A673 (cell line): Measurements from ENCODE around the gene PARP12. TPM values are rescaled to one million over a fixed set of nuclear protein-coding genes. Genes with fewer than 3 reads are reported as not detected.
A peak's percentile ranks its signal among the peaks of the same experiment; 100 is the strongest.

Experiments
- BruUV-seq: library from RNA; stranded (reverse); fragments of 400-500 nt; replicated peaks from 2 replicates; lab custom pipeline; 2021; lab: Mats Ljungman, UMichigan
- CTCF ChIA-PET: fragments of 300-600 bp; sonication (Branson Sonifier 250); formaldehyde crosslinking; loops from one replicate; lab custom pipeline; 2022; ENCODE audit warnings: antibody characterized with exemption; lab: Charles Lee
- POLR2A ChIA-PET: fragments of 300-600 bp; sonication (Branson Sonifier 250); formaldehyde crosslinking; loops from one replicate; lab custom pipeline; 2022; ENCODE audit warnings: antibody characterized with exemption; ENCODE audit not compliant: low non-redundant PET; lab: Charles Lee
- DNase-seq: peaks from one replicate; pipeline ENCODE4 v3.0.0-alpha.2; 2015; ENCODE audit warnings: low spot score
- H3K27ac ChIP-seq: fragments of 200-600 bp; sonication (generic); 2 replicates; pipeline ENCODE4 v1.5.1; 2016; ENCODE audit warnings: mixed run types, low read depth, mild to moderate bottlenecking, mixed read lengths, antibody characterized with exemption, low read length; ENCODE audit not compliant: poor library complexity, severe bottlenecking
- H3K27me3 ChIP-seq: fragments of 200-600 bp; sonication (generic); replicated peaks from 2 replicates; pipeline ENCODE4 v1.6.1; 2017; ENCODE audit warnings: mixed run types, low read depth, mild to moderate bottlenecking, mixed read lengths, antibody characterized with exemption, low read length; ENCODE audit not compliant: insufficient read depth, poor library complexity
- H3K36me3 ChIP-seq: fragments of 200-600 bp; sonication (generic); 2 replicates; pipeline ENCODE4 v1.6.1; 2016; ENCODE audit warnings: mixed run types, mild to moderate bottlenecking, mixed read lengths, antibody characterized with exemption, low read length; ENCODE audit not compliant: insufficient read depth, poor library complexity, severe bottlenecking
- H3K4me1 ChIP-seq: fragments of 200-600 bp; sonication (generic); 2 replicates; pipeline ENCODE4 v1.6.1; 2017; ENCODE audit warnings: mixed run types, mild to moderate bottlenecking, mixed read lengths, antibody characterized with exemption, low read length; ENCODE audit not compliant: insufficient read depth, poor library complexity, severe bottlenecking
- H3K4me3 ChIP-seq: fragments of 200-600 bp; sonication (generic); 2 replicates; pipeline ENCODE4 v1.5.1; 2016; ENCODE audit warnings: low read depth, mixed run types, mild to moderate bottlenecking, mixed read lengths, low read length; ENCODE audit not compliant: poor library complexity, severe bottlenecking
- H3K9me3 ChIP-seq: fragments of 200-600 bp; sonication (generic); 2 replicates; pipeline ENCODE4 v1.6.1; 2016; ENCODE audit warnings: mixed run types, low read depth, mild to moderate bottlenecking, mixed read lengths, antibody characterized with exemption, low read length; ENCODE audit not compliant: poor library complexity, severe bottlenecking
- CTCF ChIP-seq: fragments of 300-800, 200-600 bp; sonication (generic); conservative IDR thresholded peaks from 2 replicates; pipeline ENCODE4 v1.5.1; 2017; ENCODE audit warnings: low read depth, mild to moderate bottlenecking, antibody characterized with exemption, low read length, moderate library complexity, mixed read lengths
- EZH2 ChIP-seq: fragments of 200-600 bp; sonication (generic); IDR thresholded peaks from 2 replicates; pipeline ENCODE4 v1.6.1; 2017; ENCODE audit warnings: borderline replicate concordance, low read depth, mild to moderate bottlenecking, mixed read lengths, antibody characterized with exemption, low read length; ENCODE audit not compliant: poor library complexity, severe bottlenecking
- intact Hi-C: fragments of 100-400 bp; cut with micrococcal nuclease; formaldehyde crosslinking; loops from one replicate; pipeline ENCODE4 v1.10.0; 2022; ENCODE audit not compliant: unreplicated experiment
- total RNA-seq: library from RNA; stranded (reverse); gene quantifications from 2 replicates; pipeline ENCODE4 v1.2.3, GENCODE V29; 2021

PARP12 gene
- total RNA-seq, 1 experiment from 2014 or later, result 17.8 TPM

GRCh38 chr7:140006600-140006999 lies 56.2 kb downstream of the PARP12 start:
- no peaks in the 10 kb centered on the region for H3K36me3 ChIP-seq
- no peak for TF ChIP-seq EZH2
- TF ChIP-seq CTCF, result no peak
- no peak overlapping the region for H3K4me3 ChIP-seq
- no peaks in the 10 kb centered on the region for H3K27me3 ChIP-seq
- H3K4me1 ChIP-seq, result peaks cover 6% of the 10 kb centered on the region
- intact Hi-C loops, result loop anchor here (10.0 kb wide), 1 partner anchor 318 kb away; no protein-coding TSS in a partner anchor
- CTCF ChIA-PET, result interaction anchor here (0.6 to 1.7 kb wide), 3 partner anchors 359 to 388 kb away, joined by 3 to 10 read pairs (median 4); no protein-coding TSS in a partner anchor
- H3K9me3 ChIP-seq, result no peaks in the 10 kb centered on the region
- no TSS peak for BruUV-seq
- POLR2A ChIA-PET, result no interaction called here
- no peak for DNase-seq
- H3K27ac ChIP-seq, result no peak overlapping the region

- intact Hi-C loops, result loop anchor here (10.0 kb wide), 1 partner anchor 319 kb away; no protein-coding TSS in a partner anchor
- DNase-seq, result no peak
- H3K36me3 ChIP-seq, result no peaks in the 10 kb centered on the region
- peaks cover 6% of the 10 kb centered on the region for H3K4me1 ChIP-seq
- H3K27me3 ChIP-seq, result no peaks in the 10 kb centered on the region
- TF ChIP-seq EZH2 (no peak), CTCF (peak; percentile 44; the same call in 1 of the 2 replicates)
- ChIA-PET CTCF (interaction anchor here (0.6 to 1.7 kb wide), 5 partner anchors 359 to 508 kb away, joined by 3 to 10 read pairs (median 3); no protein-coding TSS in a partner anchor), POLR2A (no interaction called here)
- H3K4me3 ChIP-seq, result no peak overlapping the region
- no peaks in the 10 kb centered on the region for H3K9me3 ChIP-seq
- no TSS peak for BruUV-seq
- H3K27ac ChIP-seq, result no peak overlapping the region
Measured at GRCh38 chr7:140005754-140006503, 56.8 kb downstream of the PARP12 start.

- no TSS peak for BruUV-seq
- H3K27ac ChIP-seq, result no peak overlapping the region
- DNase-seq, result no peak
- peaks cover 3% of the 10 kb centered on the region for H3K4me1 ChIP-seq
- TF ChIP-seq CTCF (no peak), EZH2 (no peak)
- H3K9me3 ChIP-seq, result no peaks in the 10 kb centered on the region
- CTCF ChIA-PET, result interaction anchor here (0.6 to 1.7 kb wide), 4 partner anchors 360 to 507 kb away, joined by 3 to 10 read pairs (median 3); no protein-coding TSS in a partner anchor
- H3K36me3 ChIP-seq, result no peaks in the 10 kb centered on the region
- intact Hi-C loops, result loop anchor here (10.0 kb wide), 1 partner anchor 319 kb away; no protein-coding TSS in a partner anchor
- POLR2A ChIA-PET, result no interaction called here
- no peak overlapping the region for H3K4me3 ChIP-seq
- H3K27me3 ChIP-seq, result no peaks in the 10 kb centered on the region
Measured at GRCh38 chr7:140005341-140005740, 57.4 kb downstream of the PARP12 start.
